ENCODE data around the gene XXYLT1.
A peak's percentile ranks its signal among the peaks of the same experiment; 100 is the strongest.

The XXYLT1 gene

GRCh38 chr3:195240939-195241338 lies 30.0 kb downstream of the XXYLT1 start:
- Histone ChIP-seq H3K36me3 (no peaks in the 10 kb centered on the region), H3K4me3 (no peak overlapping the region), H3K9me3 (no peaks in the 10 kb centered on the region), H3K27me3 (no peaks in the 10 kb centered on the region), H3K27ac (peak overlapping the region in 1 of 2 donors; percentile 27), H3K4me1 (peaks cover 3 to 24% (median 21%) of the 10 kb centered on the region in 4 donors)
- intact Hi-C loops (cut with DNase I; ENCODE audit: low total_unique reads), result no loop called here
- DNase-seq, result peak in 1 of 2 donors; percentile 35
- TF ChIP-seq, protein P1, sequence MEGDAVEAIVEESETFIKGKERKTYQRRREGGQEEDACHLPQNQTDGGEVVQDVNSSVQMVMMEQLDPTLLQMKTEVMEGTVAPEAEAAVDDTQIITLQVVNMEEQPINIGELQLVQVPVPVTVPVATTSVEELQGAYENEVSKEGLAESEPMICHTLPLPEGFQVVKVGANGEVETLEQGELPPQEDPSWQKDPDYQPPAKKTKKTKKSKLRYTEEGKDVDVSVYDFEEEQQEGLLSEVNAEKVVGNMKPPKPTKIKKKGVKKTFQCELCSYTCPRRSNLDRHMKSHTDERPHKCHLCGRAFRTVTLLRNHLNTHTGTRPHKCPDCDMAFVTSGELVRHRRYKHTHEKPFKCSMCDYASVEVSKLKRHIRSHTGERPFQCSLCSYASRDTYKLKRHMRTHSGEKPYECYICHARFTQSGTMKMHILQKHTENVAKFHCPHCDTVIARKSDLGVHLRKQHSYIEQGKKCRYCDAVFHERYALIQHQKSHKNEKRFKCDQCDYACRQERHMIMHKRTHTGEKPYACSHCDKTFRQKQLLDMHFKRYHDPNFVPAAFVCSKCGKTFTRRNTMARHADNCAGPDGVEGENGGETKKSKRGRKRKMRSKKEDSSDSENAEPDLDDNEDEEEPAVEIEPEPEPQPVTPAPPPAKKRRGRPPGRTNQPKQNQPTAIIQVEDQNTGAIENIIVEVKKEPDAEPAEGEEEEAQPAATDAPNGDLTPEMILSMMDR (IDR thresholded peaks at IDR 0.05), result no peak

DNA sequence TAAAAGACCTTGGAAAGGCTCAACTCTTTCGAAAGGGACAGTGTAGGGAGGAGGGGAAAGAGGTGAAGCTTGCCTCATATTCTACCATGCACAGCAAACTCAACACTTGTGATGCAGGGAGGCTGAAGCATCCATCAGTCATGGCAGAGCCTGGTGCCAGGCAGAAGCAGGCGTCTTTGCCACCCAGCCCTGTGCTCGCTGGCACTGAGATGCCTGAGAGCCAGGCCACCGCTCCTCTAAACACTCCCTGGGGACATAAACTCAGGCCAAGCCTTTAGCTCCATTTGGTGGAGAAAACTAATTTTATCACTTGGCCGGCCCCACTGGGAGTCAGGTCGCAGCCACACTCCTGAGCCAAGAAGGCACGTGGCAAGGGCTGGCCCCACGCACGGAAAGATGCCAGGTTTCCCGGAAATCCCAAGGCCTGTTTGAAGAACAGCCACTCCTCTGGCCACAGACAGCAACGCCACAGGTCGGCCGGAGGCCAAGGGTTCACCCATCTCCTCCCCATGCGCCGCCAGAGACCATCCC lies 30.7 kb downstream of the XXYLT1 start:
- Histone ChIP-seq H3K9me3 (no peaks in the 10 kb centered on the region), H3K36me3 (no peaks in the 10 kb centered on the region), H3K4me1 (peaks cover 3 to 24% (median 21%) of the 10 kb centered on the region in 4 donors), H3K4me3 (no peak overlapping the region), H3K27ac (peak overlapping the region in 1 of 2 donors; percentile 27), H3K27me3 (no peaks in the 10 kb centered on the region)
- TF ChIP-seq, protein P1 (IDR thresholded peaks at IDR 0.05), result no peak
- peak; percentile 42 to 91 for DNase-seq
- intact Hi-C loops (cut with DNase I; ENCODE audit: low total_unique reads), result no loop called here

DNA sequence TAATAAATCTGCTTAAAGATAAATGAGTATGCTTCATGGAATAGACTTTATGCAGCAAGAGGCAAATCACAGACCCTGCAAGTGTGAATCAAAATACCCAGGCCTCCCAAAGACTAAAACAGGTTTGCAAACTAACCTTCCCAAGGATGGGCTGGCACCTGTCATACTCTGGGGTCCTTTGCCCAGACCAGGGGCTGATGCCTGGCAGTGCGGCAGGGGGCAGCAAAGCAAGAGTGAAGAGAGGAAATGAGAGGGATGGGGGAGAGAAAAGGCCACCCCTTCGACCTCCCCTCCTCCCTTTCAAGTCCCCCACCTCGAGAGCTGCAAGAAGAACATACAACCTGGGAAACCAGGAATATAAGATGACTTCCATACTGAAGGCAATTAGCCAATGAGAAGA lies 31.8 kb downstream of the XXYLT1 start:
- TF ChIP-seq, protein P1 (IDR thresholded peaks at IDR 0.05), result no peak
- no peaks in the 10 kb centered on the region for H3K9me3 ChIP-seq
- H3K4me1 ChIP-seq, result peaks cover 3 to 29% (median 21%) of the 10 kb centered on the region in 4 donors
- H3K36me3 ChIP-seq, result no peaks in the 10 kb centered on the region
- peak in 1 of 2 donors; percentile 43 for DNase-seq
- intact Hi-C loops (cut with DNase I; ENCODE audit: low total_unique reads), result no loop called here
- H3K27ac ChIP-seq, result no peak overlapping the region
- H3K27me3 ChIP-seq, result no peaks in the 10 kb centered on the region
- H3K4me3 ChIP-seq, result no peak overlapping the region

- H3K27ac ChIP-seq, result no peak overlapping the region
- intact Hi-C loops (cut with DNase I; ENCODE audit: low total_unique reads), result no loop called here
- no peaks in the 10 kb centered on the region for H3K9me3 ChIP-seq
- DNase-seq, result peak in 1 of 2 donors; percentile 40
- TF ChIP-seq, protein P1 (IDR thresholded peaks at IDR 0.05), result no peak
- no peaks in the 10 kb centered on the region for H3K27me3 ChIP-seq
- no peak overlapping the region for H3K4me3 ChIP-seq
- no peaks in the 10 kb centered on the region for H3K36me3 ChIP-seq
- peaks cover 3 to 29% (median 21%) of the 10 kb centered on the region in 4 donors for H3K4me1 ChIP-seq
Measured at GRCh38 chr3:195238586-195239118, 32.3 kb downstream of the XXYLT1 start.

DNA sequence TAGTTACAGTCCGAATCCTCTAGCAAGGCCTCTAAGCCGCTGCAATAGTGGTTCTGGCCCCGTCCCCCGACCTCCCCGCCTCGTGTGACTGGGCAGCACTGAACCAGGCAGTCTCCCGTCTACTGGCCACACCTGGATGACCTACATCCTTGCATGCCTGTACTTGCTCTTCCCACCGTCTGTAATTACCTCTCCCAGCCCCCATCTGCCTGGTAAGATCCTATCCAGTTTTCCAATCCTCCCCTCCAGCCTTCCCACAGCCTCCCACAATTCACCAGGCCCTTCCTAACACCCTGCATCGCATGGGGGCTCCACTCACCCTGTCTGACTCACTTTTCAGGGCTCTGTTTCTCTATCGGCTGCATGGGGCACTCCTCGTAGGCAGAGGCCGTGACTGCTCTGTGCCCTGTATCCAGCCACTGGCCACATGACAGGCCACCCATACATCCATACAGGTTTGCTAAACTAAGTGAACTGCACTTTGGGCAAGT lies 32.8 kb downstream of the XXYLT1 start:
- H3K9me3 ChIP-seq, result no peaks in the 10 kb centered on the region
- intact Hi-C loops (cut with DNase I; ENCODE audit: low total_unique reads), result no loop called here
- TF ChIP-seq, protein P1 (IDR thresholded peaks at IDR 0.05), result no peak
- H3K4me1 ChIP-seq, result peaks cover 3 to 29% (median 21%) of the 10 kb centered on the region in 4 donors
- no peak overlapping the region for H3K27ac ChIP-seq
- H3K4me3 ChIP-seq, result no peak overlapping the region
- H3K36me3 ChIP-seq, result no peaks in the 10 kb centered on the region
- peak in 1 of 2 donors; percentile 40 for DNase-seq
- H3K27me3 ChIP-seq, result no peaks in the 10 kb centered on the region

All from tibial artery (tissue), 4 donors.